IPS-18a (cell line): ENCODE measurements around the gene DOCK4.

ENCODE experiments used
- H3K27ac ChIP-seq: one replicate; pipeline ENCODE4 v1.5.1; 2013; ENCODE audit warnings: low read length
- H3K27me3 ChIP-seq: one replicate; pipeline ENCODE4 v1.6.1; 2013; ENCODE audit warnings: mild to moderate bottlenecking, low read length; ENCODE audit not compliant: control insufficient read depth, insufficient read depth
- H3K36me3 ChIP-seq: one replicate; pipeline ENCODE4 v1.6.1; 2013; ENCODE audit warnings: low read depth, low read length; ENCODE audit not compliant: control insufficient read depth
- H3K4me1 ChIP-seq: one replicate; pipeline ENCODE4 v1.6.1; 2013; ENCODE audit warnings: low read depth, low read length; ENCODE audit not compliant: control insufficient read depth
- H3K4me3 ChIP-seq: one replicate; pipeline ENCODE4 v1.5.1; 2013; ENCODE audit warnings: low read length
- H3K9ac ChIP-seq: one replicate; pipeline ENCODE4 v1.6.1; 2013; ENCODE audit warnings: mild to moderate bottlenecking, low read length, moderate library complexity
- H3K9me3 ChIP-seq: one replicate; pipeline ENCODE4 v1.6.1; 2013; ENCODE audit warnings: low read depth, low read length; ENCODE audit not compliant: control insufficient read depth

Gene DOCK4

DNA sequence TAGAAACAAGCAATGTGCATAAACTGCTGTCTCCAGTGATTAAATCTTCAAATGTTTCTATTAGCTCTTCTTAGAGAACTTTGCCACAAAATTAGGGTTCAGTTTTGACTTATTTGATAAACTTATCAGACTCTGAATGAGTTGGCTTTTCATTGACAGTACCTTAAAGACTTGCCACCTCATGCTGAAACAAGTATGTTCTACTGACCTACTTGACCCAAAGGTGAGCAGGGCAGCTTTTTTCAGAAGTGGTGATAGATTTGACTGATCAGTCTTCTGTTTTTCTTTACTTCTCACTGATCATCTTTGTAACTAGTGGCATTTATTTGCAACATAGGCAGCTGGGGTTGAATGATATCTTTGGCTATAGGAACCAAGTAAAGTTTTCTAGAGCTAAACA lies 8.1 kb upstream of the DOCK4 start:
- Histone ChIP-seq H3K4me3 (no peak overlapping the region), H3K9me3 (no peaks in the 10 kb centered on the region), H3K9ac (no peak overlapping the region), H3K36me3 (no peaks in the 10 kb centered on the region), H3K27me3 (no peaks in the 10 kb centered on the region), H3K4me1 (peaks cover 11% of the 10 kb centered on the region), H3K27ac (no peak overlapping the region)

DNA sequence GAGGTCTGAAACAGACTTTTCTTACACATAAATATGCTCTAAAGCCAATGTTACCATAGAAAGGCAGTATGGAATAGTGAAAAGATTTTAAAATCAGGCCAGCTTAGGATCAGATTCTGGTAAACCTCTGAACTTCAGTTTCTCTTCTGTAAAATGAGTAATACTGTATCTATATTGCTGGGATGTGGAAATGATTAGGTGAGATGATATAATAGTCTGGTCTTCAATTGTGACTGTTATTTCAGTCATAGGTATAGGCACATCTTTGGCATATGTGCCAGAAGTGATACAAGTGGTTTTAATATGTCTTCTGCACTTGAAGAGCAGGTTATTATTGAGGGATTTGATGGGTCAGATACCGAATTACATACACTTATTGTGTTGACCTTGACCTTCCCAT lies 7.5 kb upstream of the DOCK4 start:
- Histone ChIP-seq H3K27me3 (no peaks in the 10 kb centered on the region), H3K4me3 (no peak overlapping the region), H3K9me3 (no peaks in the 10 kb centered on the region), H3K27ac (no peak overlapping the region), H3K36me3 (no peaks in the 10 kb centered on the region), H3K9ac (no peak overlapping the region), H3K4me1 (peaks cover 11% of the 10 kb centered on the region)

DNA sequence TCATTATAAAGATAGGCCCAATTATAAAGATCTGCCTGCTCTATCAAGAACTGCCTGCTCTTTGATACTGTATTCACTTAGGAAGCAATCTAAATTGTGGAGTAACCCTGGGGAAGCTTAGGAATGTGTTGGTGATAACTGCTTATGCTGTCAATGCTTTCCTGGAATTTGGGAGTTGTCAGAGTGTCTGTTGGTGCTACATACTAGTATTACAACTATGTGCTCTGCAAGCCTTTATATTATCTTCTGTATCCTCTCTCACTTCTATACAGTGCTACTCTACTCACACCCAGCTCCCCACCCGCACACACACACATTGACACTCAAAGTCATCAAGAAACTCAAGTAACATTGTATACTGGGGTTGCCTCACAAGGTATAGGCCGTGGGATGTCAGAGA lies 6.4 kb upstream of the DOCK4 start:
- Histone ChIP-seq H3K27ac (no peak overlapping the region), H3K4me1 (peaks cover 12% of the 10 kb centered on the region), H3K4me3 (no peak overlapping the region), H3K36me3 (no peaks in the 10 kb centered on the region), H3K9me3 (no peaks in the 10 kb centered on the region), H3K9ac (no peak overlapping the region), H3K27me3 (no peaks in the 10 kb centered on the region)

DNA sequence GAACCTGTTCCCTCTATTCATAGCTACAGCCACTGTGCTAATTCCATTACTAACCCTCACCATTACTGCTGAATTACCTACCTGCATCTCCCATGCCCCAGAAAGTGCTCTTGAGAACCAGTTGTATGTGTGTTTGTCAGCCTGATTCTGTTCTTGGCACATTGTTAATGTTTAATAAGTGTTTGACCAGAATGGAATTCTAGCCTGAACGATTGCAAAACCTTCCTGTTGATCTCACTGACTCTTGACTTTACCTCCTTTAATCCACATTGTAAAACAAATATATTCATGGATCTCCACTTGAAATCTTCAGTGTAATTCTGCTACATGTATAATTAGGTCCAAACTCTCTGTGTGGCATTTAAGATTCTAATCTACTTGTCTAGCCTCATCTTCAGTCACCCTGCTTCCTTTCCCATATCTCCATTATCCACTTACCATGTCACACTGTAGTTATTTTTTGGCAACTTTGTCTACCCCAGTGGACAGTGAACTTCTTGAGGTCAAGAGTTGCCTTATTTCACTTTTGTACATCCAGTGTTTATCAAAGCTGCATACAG lies 5.2 kb upstream of the DOCK4 start:
- Histone ChIP-seq H3K9me3 (no peaks in the 10 kb centered on the region), H3K36me3 (no peaks in the 10 kb centered on the region), H3K4me1 (peaks cover 15% of the 10 kb centered on the region), H3K27ac (no peak overlapping the region), H3K4me3 (no peak overlapping the region), H3K27me3 (no peaks in the 10 kb centered on the region), H3K9ac (no peak overlapping the region)

DNA sequence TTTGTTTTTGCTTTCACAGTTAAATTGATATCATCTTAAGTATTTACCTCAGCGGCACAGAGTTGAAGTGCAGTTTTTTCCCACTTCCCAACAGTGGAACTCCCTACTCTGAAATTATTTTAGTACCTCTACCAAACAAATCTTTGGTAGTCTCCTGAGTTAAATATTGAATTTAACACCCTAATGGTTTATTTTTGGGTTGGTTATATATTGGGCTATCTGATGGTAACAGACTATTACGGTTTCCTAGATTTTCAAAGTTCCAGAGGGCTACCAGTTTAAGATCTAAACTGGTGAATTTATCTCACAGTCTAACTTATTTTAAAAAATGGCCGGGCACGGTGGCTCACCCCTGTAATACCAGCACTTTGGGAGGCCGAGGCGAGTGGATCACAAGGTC lies 1.6 kb upstream of the DOCK4 start:
- peak overlapping the region; percentile 77 for H3K9ac ChIP-seq

DNA sequence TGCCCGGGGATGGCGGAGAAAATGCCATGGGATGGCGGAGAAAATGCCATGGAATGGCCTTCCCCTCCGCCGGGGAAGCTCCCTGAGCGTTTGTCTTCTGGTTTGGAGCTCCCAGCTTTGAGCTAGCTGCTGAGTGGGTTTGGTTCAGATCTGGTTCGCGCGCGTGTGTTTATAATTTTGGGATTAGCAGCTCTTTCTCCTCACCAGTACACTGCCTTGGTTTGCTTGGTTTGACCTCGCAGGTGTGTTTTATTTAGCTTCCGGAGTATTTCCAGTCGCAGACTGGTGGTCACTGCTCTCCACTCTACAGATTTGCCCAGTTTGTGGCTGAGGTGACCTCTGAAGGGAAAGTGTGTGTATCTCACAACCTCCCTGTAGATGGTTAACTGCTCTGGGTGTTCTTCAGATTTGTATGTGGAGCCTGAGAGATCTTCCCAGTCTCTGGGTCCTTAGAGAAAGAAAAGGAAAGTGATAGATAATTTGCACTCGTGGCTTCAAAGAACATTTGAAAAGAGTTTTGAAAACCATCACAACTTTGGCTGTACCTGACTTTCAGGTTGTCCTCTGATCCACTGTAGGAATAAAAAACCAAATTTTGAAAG lies 893 bp upstream of the DOCK4 start:
- Histone ChIP-seq H3K4me3 (peak overlapping the region; percentile 98), H3K27ac (peak overlapping the region; percentile 62), H3K4me1 (peaks cover 14% of the 10 kb centered on the region), H3K27me3 (no peaks in the 10 kb centered on the region), H3K9me3 (no peaks in the 10 kb centered on the region), H3K9ac (peak overlapping the region; percentile 77), H3K36me3 (no peaks in the 10 kb centered on the region)

More for the DNA sequence above, 1.6 kb upstream of the DOCK4 start:
- Histone ChIP-seq H3K4me3 (peak overlapping the region; percentile 98), H3K9me3 (no peaks in the 10 kb centered on the region), H3K36me3 (no peaks in the 10 kb centered on the region), H3K27me3 (no peaks in the 10 kb centered on the region), H3K27ac (no peak overlapping the region), H3K4me1 (peaks cover 14% of the 10 kb centered on the region)

DNA sequence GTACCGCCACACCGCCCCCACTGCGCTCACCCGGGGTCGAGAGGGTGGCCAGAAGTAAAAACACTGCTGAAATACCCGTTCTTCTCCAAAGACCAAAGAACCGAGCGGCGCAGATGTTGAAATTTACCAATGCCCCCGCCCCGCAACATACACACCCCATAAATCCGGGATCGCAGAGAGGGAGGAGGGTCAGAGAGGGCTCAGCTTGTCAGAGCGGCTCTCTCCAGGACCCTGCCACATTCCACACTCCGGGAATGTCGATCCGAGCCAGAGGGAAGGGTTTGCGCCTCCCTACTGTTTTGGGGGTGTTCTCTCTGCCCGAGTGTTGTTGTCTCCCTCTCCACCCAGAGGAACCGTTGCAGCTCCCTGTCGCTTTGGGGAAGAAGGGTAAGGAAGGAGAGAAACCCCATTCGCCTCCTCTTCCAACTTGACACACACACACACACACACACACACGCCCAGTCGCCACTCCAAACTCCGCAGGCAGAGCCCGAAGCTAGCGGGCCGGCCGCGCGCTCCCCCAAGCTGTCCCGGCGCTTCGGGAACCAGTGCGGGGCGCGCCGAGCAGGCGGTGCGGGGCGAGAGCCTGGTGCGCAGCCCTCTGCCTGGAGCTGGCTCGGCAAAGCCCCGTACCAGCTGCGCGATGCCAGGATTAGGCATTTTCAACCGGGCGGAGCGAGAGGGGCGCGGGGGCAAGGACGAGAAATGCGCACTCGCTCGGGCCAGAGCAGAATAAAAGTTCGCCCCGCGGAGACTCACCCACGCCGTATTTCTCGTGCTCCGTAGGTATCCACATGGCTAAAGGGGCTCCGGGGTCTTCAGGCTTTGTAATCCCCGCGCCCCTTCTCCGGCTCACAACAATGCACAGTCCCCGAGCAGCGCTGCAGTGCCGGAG lies 609 bp downstream of the DOCK4 start:
- Histone ChIP-seq H3K36me3 (no peaks in the 10 kb centered on the region), H3K27ac (no peak overlapping the region), H3K9ac (peak overlapping the region; percentile 73), H3K4me1 (peaks cover 14% of the 10 kb centered on the region), H3K4me3 (peak overlapping the region; percentile 98), H3K9me3 (no peaks in the 10 kb centered on the region), H3K27me3 (no peaks in the 10 kb centered on the region)

DNA sequence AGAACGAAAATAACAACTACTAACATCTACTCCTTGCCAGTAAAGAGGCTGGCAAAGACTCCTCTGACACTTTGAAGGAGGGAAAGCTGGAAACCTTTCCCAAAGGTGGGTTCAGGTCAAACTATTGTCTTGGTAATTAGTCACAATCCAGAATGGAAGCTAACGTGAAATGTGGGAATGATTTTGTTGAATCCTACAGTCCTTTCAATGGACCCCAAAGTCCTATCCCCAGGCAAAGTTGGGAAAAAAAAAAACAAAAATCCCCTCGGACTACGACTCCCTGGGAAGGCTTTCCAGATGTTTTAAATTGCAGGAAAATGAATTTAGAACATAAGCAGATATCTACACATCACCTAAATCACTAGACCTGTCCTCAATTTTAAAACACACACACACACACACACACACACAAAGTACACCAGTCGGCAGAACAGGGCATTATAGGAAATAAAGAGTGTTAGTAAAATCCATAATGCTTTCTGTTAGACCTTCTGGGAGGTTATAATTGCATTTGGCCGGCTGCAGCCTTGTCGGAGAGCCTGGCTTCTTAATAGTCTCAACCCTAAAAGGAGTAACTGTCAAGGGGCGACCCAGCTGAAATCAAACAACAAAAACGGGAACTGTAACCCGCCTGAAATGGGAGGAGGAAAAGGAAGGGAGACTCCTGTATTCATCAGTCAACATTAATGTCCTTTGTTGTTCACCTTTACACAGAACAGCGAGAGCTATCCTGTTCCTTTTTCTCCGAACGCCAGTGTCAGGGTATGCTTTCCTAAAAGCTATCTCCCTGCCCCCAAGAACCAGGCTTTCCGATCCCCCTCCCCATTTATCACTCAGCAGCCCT lies 1.5 kb downstream of the DOCK4 start:
- H3K27ac ChIP-seq, result no peak overlapping the region
- H3K4me3 ChIP-seq, result peak overlapping the region; percentile 98
- H3K9ac ChIP-seq, result peak overlapping the region; percentile 73
- no peaks in the 10 kb centered on the region for H3K36me3 ChIP-seq
- H3K4me1 ChIP-seq, result peaks cover 14% of the 10 kb centered on the region
- H3K27me3 ChIP-seq, result no peaks in the 10 kb centered on the region
- no peaks in the 10 kb centered on the region for H3K9me3 ChIP-seq

DNA sequence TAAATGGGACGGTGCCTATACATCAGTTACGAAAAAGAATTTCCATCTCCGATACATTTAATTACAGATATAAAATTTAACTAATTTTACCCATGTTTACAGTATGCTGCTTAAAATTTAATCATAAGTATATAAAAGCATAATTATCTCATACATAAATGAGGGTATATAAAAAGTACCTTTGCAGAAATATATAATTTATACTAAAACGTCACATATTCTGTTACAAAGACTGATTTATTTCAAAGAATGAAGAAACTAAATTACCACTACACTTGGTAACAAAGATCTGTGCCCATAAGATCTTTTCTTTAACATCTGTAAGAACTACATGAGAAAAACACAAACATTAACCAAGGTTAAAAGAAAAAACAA lies 2.8 kb downstream of the DOCK4 start:
- no peak overlapping the region for H3K9ac ChIP-seq
- no peaks in the 10 kb centered on the region for H3K27me3 ChIP-seq
- H3K4me1 ChIP-seq, result peaks cover 14% of the 10 kb centered on the region
- no peaks in the 10 kb centered on the region for H3K9me3 ChIP-seq
- H3K4me3 ChIP-seq, result peak overlapping the region; percentile 98
- H3K36me3 ChIP-seq, result no peaks in the 10 kb centered on the region
- H3K27ac ChIP-seq, result no peak overlapping the region

DNA sequence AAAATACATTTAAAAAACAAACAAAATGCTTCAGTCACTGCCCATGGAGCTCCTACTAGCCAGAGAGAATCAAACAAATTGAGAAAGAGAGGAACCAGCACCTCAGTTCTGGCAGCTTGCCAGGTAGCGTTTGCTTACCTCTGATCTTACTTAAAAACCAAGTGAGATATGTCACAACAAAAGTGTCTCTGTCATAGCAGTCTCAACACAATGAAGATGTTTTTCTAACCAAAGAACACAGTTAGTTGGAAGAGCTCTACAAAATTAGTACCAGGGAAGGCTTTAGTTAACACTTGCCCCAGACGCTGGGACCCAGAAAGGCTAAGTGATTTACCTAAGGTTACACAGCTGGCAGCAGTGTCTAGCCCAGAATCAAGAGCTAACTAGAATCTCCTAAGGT lies 3.4 kb downstream of the DOCK4 start:
- Histone ChIP-seq H3K27me3 (no peaks in the 10 kb centered on the region), H3K4me1 (peaks cover 18% of the 10 kb centered on the region), H3K27ac (no peak overlapping the region), H3K9ac (no peak overlapping the region), H3K36me3 (no peaks in the 10 kb centered on the region), H3K4me3 (no peak overlapping the region), H3K9me3 (no peaks in the 10 kb centered on the region)

DNA sequence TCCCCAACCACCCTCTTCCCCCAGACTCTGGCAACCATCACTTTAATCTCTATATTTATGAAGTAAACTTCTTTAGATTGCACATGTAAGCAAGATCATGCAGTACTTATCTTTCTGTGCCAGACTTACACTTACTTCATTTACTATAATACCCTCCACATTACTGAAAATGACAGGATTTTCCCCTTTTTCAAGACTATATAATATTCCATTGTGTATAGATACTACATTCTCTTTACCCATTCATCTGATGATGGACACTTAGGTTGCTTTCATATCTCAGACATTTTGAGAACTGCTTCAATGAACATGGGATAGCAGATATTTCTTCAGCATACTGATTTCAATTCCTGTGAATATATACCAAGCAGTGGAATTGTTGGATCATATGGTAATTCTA lies 4.4 kb downstream of the DOCK4 start:
- Histone ChIP-seq H3K36me3 (no peaks in the 10 kb centered on the region), H3K27me3 (no peaks in the 10 kb centered on the region), H3K4me3 (no peak overlapping the region), H3K9ac (no peak overlapping the region), H3K4me1 (peaks cover 14% of the 10 kb centered on the region), H3K27ac (no peak overlapping the region), H3K9me3 (no peaks in the 10 kb centered on the region)
